GM12874 (cell line): ENCODE measurements around the gene GPR152.

Source experiments
- TF ChIP-seq, protein P1 (sequence below): IDR thresholded peaks from 2 replicates; pipeline ENCODE4 v1.5.1; 2011; ENCODE audit warnings: low read depth, mild to moderate bottlenecking, control low read depth, low read length, moderate library complexity; ENCODE audit not compliant: insufficient read depth

GPR152 gene

DNA sequence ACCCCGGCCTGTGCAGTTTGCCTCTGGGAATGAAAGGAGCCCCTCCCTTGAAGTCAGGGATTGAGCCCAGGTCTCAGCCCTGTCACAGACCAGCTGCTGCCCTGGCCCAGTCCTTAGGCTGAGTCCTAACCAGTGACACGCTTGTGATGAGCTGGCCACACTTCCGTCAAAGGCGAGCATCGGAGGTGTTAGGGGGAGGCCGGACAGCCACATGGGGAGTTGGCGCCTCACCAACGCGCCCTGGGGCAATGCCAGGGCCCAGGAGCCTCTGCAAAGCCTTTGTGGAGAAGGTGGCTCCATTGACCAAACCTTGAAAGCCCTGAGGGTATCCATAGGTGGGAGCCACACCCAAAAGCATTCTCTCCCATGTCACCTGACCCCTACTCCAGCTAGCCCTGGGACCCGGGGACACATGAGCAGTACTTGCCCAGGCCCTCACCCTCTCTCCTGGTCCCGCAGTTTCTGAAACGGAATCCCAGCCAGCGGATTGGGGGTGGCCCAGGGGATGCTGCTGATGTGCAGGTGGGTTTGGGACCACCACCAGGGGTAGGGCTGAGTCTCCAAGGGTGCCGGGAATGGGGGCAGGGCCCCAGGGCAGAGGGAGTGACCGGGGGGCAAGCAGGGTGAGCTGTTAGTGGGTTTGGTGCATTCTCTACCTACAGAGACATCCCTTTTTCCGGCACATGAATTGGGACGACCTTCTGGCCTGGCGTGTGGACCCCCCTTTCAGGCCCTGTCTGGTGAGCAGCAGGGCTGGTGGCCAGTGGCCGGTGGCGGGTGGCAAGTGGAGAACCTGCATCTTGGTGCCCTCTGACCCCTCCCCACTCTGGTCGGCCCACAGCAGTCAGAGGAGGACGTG lies 18.8 kb downstream of the GPR152 start:
- TF ChIP-seq, protein P1, sequence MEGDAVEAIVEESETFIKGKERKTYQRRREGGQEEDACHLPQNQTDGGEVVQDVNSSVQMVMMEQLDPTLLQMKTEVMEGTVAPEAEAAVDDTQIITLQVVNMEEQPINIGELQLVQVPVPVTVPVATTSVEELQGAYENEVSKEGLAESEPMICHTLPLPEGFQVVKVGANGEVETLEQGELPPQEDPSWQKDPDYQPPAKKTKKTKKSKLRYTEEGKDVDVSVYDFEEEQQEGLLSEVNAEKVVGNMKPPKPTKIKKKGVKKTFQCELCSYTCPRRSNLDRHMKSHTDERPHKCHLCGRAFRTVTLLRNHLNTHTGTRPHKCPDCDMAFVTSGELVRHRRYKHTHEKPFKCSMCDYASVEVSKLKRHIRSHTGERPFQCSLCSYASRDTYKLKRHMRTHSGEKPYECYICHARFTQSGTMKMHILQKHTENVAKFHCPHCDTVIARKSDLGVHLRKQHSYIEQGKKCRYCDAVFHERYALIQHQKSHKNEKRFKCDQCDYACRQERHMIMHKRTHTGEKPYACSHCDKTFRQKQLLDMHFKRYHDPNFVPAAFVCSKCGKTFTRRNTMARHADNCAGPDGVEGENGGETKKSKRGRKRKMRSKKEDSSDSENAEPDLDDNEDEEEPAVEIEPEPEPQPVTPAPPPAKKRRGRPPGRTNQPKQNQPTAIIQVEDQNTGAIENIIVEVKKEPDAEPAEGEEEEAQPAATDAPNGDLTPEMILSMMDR: no peak

DNA sequence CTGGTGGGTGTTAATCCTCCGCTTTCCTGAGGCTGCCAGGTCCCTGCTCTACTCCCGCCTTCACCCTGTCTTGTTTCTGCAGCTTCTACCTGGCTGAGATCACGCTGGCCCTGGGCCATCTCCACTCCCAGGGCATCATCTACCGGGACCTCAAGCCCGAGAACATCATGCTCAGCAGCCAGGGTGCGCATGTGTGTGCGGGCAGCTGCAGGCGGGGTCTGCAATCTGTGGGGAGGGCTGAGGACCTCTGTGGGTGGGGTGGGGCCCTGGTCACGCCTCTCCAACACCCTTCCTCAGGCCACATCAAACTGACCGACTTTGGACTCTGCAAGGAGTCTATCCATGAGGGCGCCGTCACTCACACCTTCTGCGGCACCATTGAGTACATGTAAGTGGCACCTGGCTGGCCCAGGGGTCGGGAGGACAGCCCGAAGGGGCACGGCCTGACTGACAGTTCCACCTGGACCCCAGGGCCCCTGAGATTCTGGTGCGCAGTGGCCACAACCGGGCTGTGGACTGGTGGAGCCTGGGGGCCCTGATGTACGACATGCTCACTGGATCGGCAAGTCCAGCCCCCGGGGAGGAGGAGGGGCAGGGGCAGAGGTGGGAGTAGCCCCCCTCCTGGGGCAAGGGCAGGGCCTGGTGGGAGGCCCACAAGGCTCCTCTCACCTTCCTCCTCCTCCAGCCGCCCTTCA lies 19.7 kb downstream of the GPR152 start:
- TF ChIP-seq, protein P1: no peak

DNA sequence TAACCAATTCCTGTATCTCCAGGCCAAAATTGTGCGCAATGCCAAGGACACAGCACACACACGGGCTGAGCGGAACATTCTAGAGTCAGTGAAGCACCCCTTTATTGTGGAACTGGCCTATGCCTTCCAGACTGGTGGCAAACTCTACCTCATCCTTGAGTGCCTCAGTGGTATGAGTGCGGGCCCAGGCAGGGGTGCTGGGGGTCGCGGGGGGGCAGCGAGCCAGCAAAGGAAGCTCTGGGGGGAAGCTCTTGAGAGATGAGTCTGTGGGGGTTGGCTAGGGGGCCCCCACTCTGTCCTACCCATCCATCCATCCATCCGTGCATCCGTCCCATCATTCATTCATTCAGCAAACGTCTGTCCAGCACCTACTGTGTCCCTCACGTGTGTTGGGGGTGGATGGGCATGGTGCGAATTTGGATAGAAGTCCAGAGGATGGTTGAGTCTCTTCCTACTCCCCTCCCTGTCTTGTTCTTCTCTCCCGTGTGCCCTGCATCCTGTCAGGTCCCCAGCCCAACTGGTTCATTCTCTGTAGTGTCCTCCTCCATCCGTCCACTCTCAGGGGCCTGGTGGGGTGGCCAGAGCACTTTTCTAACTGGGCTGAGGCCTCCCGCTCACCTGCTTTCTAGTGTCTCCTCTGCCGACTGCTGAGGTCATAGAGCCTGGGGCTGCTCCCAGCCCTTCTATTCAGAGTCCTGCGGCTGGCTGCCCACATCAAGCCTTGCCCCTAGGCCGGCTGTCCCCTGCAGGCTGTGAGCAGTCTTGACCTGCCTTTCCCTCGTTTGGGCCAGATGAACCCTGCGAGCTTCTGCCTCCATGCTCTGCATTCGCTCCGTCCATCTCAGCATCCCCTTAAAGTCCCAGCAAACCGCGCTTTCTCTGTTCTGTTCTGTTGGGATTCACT lies 20.9 kb downstream of the GPR152 start:
- TF ChIP-seq, protein P1: no peak

DNA sequence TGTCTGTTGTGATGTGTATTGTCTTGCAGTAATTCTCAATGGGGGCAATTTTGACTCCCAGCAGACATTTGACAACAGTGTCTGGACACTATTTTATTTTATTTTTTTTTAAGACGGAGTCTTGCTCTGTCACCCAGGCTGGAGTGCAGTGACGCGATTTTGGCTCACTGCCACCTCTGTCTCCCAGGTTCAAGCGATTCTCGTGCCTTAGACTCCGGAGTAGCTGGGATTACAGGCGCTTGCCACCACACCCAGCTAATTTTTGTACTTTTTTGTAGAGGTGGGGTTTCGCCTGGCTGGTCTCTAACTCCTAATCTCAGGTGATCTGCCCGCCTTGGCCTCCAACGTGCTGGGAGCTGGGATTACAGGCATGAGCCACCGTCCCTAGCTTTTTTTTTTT lies 22.8 kb downstream of the GPR152 start:
- TF ChIP-seq, protein P1: no peak

DNA sequence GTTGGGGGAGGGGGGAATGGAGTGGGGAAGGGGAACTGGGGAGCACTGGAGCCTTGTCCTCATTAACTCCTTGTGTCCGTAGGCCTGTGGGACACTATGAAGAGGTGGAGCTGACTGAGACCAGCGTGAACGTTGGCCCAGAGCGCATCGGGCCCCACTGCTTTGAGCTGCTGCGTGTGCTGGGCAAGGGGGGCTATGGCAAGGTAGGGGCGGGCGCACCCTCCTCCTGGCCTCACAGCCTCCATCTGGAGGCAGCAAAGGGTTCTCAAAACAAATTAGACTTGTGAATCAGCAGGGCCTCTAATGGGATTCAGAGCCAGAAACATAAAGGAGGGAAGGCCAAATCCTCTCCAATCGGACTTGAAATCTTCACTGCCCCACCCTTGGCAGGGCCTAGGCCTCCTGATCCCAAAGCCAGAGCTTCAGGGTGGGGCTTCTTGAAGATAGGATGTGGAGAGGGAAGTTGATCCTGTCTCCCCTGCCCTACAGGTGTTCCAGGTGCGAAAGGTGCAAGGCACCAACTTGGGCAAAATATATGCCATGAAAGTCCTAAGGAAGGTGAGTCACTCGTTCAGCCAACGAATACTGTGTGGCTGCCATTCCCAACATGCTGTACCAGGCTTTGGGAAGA lies 23.4 kb downstream of the GPR152 start:
- TF ChIP-seq, protein P1: no peak

DNA sequence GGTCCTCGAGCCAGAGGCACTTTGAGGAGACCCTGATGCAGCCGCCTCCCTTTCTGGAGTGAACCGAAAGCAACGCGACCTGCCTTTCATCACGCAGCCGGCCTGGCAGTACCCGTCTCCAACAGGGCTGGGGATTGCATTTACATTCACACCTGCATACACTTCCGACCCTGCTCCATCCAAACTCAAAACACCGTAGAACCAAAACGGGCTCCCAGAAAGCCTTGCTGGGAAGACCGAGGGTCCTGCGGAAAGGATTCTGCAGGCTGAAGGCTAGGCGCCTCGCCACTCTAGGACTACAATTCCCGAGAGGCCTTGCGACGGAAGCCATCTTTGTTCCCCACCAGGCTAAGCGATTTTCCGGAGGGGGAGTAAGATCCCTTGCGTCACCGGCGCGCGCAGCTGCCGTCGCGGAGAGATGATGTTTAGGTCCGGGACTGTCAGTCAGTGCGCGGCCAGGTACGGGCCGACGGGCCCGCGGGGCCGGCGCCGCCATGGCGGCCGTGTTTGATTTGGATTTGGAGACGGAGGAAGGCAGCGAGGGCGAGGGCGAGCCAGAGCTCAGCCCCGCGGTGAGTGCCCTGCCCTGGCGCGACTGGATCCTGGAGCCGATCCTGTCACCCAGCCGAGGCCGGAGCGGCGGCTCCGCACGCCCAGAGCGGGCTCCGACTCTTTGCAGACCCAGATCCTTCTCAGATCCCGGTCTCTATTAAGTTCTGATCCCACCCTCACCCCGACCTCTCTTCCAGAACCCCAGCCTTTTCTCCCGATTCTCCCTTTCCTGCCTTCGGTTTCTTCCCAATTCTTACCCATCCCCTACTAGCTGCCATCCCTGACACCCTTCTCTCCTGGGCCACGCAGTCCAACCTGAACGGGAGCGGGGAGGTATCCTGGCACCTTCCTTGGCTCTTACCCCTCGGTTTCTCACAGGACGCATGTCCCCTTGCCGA lies 24.2 kb downstream of the GPR152 start, which contains the start of gene RPS6KB2:
TSS of gene RPS6KB2 (plus strand) at position 443 of the 950 bp plus-strand sequence. CDS start at position 495, 52 bp downstream.
- TF ChIP-seq, protein P1: no peak
